Calu3 (cell line): ENCODE measurements around the gene RERE. TPM values are rescaled to one million over a fixed set of nuclear protein-coding genes. Genes with fewer than 3 reads are reported as not detected.

Experiments used
- BruUV-seq: library from RNA; stranded (reverse); fragments of 400-500 nt; replicated peaks from 2 replicates; lab custom pipeline; 2021; lab: Mats Ljungman, UMichigan
- CTCF ChIA-PET: fragments of 300-600 bp; sonication (Branson Sonifier 250); formaldehyde crosslinking; loops from one replicate; lab custom pipeline; 2022; ENCODE audit warnings: antibody characterized with exemption; lab: Charles Lee
- DNase-seq: peaks from one replicate; pipeline ENCODE4 v3.0.0; 2022
- H3K27ac Mint-ChIP-seq: one replicate; pipeline ENCODE4 v1.8.0; 2022; ENCODE audit warnings: mixed read lengths; ENCODE audit not compliant: unreplicated experiment
- H3K27me3 Mint-ChIP-seq: one replicate; pipeline ENCODE4 v1.8.0; 2022; ENCODE audit warnings: mixed read lengths; ENCODE audit not compliant: unreplicated experiment
- H3K36me3 Mint-ChIP-seq: one replicate; pipeline ENCODE4 v1.8.0; 2022; ENCODE audit warnings: mild to moderate bottlenecking, moderate library complexity, mixed read lengths; ENCODE audit not compliant: insufficient read depth, unreplicated experiment
- H3K4me1 Mint-ChIP-seq: one replicate; pipeline ENCODE4 v1.8.0; 2022; ENCODE audit warnings: mild to moderate bottlenecking, low read depth, mixed read lengths; ENCODE audit not compliant: unreplicated experiment
- H3K4me3 Mint-ChIP-seq: one replicate; pipeline ENCODE4 v1.8.0; 2022; ENCODE audit warnings: mild to moderate bottlenecking, low read depth, moderate library complexity, mixed read lengths; ENCODE audit not compliant: unreplicated experiment
- H3K9me3 Mint-ChIP-seq: one replicate; pipeline ENCODE4 v1.8.0; 2022; ENCODE audit warnings: low read depth, mixed read lengths; ENCODE audit not compliant: unreplicated experiment
- intact Hi-C: fragments of 100-400 bp; cut with micrococcal nuclease; formaldehyde crosslinking; loops from one replicate; pipeline ENCODE4 v1.10.0; 2022; ENCODE audit not compliant: unreplicated experiment
- total RNA-seq: library from RNA; stranded (reverse); gene quantifications from 2 replicates; pipeline ENCODE4 v1.2.3, GENCODE V29; 2022
- TF ChIP-seq, protein P1 (sequence below): fragments of 200-600 bp; IDR thresholded peaks from one replicate; pipeline ENCODE4 v1.8.0; 2022; ENCODE audit warnings: antibody characterized with exemption; ENCODE audit not compliant: unreplicated experiment

Gene RERE
- total RNA-seq, 1 experiment from 2014 or later, result 45.9 TPM

DNA sequence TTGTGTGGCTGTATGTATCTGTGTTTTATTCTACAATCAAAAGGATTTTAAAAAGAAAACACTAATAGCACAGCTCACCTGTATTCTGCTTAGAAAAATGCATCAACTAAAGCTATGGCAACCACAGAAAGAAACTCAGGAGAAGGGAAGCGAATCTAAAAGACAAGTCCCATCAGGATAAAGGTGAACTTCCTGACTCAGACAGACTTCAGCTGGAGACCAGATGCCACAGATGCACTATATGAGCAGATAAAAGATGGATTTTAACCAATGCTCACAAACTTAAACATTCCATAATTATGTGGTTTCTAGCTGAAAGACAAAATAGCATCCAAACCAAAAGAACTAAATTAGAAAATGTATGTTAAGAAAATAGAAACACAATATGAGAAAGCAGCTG is 231.0 kb downstream of the RERE start:
- H3K4me3 Mint-ChIP-seq, result no peak overlapping the region
- BruUV-seq, result no TSS peak
- intact Hi-C loops, result no loop called here
- H3K27me3 Mint-ChIP-seq, result no peaks in the 10 kb centered on the region
- CTCF ChIA-PET, result no interaction called here
- H3K36me3 Mint-ChIP-seq, result no peaks in the 10 kb centered on the region
- H3K4me1 Mint-ChIP-seq, result peaks cover 8% of the 10 kb centered on the region
- no peak overlapping the region for H3K27ac Mint-ChIP-seq
- TF ChIP-seq, protein P1, sequence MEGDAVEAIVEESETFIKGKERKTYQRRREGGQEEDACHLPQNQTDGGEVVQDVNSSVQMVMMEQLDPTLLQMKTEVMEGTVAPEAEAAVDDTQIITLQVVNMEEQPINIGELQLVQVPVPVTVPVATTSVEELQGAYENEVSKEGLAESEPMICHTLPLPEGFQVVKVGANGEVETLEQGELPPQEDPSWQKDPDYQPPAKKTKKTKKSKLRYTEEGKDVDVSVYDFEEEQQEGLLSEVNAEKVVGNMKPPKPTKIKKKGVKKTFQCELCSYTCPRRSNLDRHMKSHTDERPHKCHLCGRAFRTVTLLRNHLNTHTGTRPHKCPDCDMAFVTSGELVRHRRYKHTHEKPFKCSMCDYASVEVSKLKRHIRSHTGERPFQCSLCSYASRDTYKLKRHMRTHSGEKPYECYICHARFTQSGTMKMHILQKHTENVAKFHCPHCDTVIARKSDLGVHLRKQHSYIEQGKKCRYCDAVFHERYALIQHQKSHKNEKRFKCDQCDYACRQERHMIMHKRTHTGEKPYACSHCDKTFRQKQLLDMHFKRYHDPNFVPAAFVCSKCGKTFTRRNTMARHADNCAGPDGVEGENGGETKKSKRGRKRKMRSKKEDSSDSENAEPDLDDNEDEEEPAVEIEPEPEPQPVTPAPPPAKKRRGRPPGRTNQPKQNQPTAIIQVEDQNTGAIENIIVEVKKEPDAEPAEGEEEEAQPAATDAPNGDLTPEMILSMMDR, result no peak
- H3K9me3 Mint-ChIP-seq, result no peaks in the 10 kb centered on the region
- DNase-seq, result no peak

DNA sequence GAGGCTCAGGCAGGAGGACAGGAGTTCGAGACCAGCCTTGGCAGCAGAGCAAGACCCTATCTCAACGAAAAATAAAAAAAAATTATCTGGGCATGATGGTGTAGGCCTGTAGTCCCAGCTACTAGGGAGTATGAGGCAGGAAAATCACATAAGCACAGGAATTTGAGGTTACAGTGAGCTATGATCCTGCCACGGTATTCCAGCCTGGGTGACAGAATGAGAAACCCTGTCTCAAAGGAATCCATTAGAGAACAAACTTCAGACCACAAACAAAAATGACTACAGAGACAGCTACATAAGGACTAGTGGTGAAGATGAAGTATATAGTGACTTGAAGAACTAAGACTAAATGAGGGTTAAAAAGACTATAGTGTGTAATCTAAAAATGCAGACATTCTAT is 233.1 kb downstream of the RERE start:
- Mint-ChIP-seq H3K4me3 (no peak overlapping the region), H3K4me1 (peaks cover 8% of the 10 kb centered on the region), H3K36me3 (no peaks in the 10 kb centered on the region), H3K9me3 (no peaks in the 10 kb centered on the region), H3K27ac (no peak overlapping the region), H3K27me3 (no peaks in the 10 kb centered on the region)
- intact Hi-C loops, result no loop called here
- no TSS peak for BruUV-seq
- no peak for DNase-seq
- CTCF ChIA-PET, result no interaction called here
- TF ChIP-seq, protein P1, result no peak

DNA sequence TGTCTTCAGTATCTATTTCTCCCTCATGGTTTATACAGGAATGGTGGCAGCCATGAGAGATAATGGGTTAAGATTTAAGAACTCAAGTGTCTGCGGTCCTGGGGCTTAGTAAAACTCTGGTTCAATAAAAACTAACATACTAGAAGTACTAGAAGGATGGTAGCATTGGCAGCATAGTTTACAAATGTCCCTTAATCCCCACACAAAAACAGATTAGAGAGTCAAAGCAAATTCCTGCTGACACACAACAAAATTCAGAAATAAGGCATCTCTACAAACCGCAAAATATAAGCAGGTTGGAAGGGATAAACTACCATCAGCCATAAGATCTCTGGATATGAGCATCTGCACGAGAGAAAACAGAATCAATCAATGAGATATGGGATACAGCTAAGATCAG is 234.4 kb downstream of the RERE start:
- Mint-ChIP-seq H3K27ac (no peak overlapping the region), H3K27me3 (no peaks in the 10 kb centered on the region), H3K36me3 (no peaks in the 10 kb centered on the region), H3K4me1 (peaks cover 8% of the 10 kb centered on the region), H3K4me3 (no peak overlapping the region), H3K9me3 (no peaks in the 10 kb centered on the region)
- TF ChIP-seq, protein P1, result no peak
- CTCF ChIA-PET, result no interaction called here
- intact Hi-C loops, result no loop called here
- no peak for DNase-seq
- BruUV-seq, result no TSS peak

DNA sequence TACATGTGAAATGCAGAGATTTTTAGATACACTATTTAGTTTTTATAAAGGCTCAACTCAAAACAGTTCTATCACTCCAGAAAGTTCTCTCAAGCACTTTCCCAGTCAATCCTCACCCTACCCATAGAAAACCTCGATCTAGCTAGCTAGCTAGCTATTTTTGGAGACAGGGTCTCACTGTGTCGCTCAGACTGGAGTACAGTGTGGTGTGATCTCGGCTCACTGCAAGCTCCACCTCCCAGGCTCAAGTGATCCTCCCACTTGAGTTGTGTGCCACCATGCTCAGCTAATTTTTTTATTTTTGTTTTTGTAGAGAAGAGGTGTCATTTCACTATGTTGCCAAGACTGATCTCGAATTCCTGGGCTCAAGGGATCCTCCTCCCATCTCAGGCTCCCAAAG is 236.9 kb downstream of the RERE start:
- CTCF ChIA-PET, result no interaction called here
- BruUV-seq, result no TSS peak
- Mint-ChIP-seq H3K27me3 (no peaks in the 10 kb centered on the region), H3K36me3 (no peaks in the 10 kb centered on the region), H3K4me1 (peaks cover 5% of the 10 kb centered on the region), H3K4me3 (no peak overlapping the region), H3K9me3 (no peaks in the 10 kb centered on the region), H3K27ac (no peak overlapping the region)
- intact Hi-C loops, result no loop called here
- DNase-seq, result no peak
- TF ChIP-seq, protein P1, result no peak
